Amniotic stem cell (primary cell): ENCODE results near the gene ABTB2.

Experiments used
- DNase-seq: peaks from one replicate; lab custom pipeline; 2025; lab: John Stamatoyannopoulos, UW

The ABTB2 gene

DNA sequence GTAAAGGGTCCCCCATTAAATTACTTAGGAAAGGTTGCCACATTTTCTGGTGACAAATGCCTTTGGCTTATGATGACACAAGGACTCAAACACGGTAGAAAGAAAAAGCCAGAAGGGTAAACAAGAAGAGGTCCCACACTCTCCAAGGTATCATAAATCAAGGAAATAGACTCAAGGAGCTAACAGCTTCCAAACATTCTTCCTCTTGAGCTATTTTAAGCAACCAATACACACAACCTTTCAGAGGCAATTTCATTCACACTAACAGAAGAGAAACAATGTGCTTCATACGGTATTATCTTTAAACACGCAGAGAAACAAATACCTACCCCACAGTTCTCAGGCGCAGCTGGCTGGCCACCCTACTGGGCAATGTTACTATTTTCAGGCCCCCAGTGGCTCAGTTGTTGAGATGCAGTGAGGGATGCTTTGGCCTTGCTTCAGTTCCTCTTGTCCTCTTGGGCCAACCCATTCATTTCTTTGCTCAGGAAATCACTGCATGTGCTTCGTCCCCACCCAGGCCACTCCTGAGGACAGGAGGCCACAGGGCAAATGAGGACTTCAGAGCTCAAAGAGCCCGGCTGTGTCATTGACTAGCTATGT, 15.8 kb downstream of the ABTB2 start:
- no peak for DNase-seq

DNA sequence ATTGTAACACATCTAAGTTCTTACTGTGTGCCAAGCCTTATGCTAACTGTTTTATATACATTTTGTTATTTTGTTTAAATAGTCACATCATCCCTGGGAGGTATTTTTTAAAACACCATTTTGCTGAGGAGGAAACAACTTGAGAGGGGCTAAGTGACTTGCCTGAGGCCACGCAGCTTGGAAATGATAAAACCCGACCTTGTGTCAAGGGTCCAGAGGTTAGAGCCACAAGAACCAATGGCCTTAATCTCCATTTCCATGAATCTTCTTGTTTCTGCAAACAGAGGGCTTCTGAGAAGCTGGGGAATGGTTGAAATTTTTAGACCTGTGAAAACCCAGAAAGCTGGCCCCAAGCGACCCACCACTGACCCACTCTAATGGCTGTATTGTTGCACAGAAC, 16.7 kb downstream of the ABTB2 start:
- no peak for DNase-seq

DNA sequence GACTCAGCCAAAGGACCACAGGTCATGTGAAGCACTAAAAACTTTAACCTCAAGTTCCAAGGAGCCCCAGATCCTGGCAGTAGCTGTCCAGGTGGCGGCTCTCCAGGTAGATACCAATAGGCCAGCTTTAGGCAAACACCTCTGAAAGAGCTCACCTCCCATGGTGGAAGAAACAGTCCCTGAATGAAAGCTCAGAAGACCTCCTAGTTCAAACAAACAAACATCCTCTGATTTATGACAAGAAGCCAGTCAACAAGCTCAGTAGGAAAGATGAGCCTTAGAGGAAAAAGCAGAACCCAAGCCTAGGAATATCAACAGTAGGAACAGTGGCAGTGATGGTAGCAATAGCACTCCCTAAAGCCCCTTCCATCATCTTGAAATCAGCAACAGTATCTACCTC, 17.2 kb downstream of the ABTB2 start:
- DNase-seq, result no peak

GRCh38 chr11:34339149-34340064, 18.4 kb downstream of the ABTB2 start:
- DNase-seq, result no peak

DNA sequence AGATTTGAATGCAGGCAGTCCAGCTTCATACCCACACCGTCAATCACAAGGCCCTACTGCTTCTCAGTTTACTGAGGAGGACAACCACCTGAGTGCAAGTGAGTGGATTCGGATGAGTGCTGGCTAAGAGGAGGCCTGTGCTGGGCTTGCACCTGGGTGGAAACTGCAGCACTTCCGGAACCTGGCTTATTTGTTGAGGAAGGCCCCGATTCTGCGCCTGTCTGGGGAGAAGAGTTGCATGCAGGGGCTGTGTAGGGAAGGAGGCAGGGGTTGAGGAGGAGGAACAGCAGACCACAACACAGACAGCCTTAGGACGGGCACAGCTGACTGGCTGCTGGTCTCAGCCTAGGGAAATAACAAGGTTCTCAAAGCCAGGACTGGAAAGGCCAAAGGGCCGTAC, 20.8 kb downstream of the ABTB2 start:
- no peak for DNase-seq

DNA sequence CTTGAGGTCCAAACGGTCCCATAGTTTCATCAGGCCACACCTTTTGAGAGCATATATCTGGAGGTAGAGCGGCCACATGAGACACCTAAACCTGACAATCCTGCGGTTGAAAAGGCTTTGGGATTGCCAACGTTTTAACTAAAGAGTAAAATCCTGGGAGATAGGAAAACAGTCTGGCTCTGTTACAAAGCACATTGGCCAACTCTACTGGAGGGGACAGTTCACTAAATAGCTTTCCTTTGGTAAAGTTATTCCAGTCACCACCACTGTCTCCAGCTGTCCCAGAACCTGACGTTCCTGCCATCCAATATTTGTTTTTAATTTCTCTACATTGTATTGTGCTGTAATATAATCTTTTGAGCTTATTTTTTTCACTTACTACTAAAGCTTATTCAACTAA, 22.0 kb downstream of the ABTB2 start:
- DNase-seq, result no peak

- DNase-seq, result no peak
Measured at GRCh38 chr11:34335331-34335730, 22.5 kb downstream of the ABTB2 start.

GRCh38 chr11:34333787-34334186, 24.0 kb downstream of the ABTB2 start:
- no peak for DNase-seq

DNA sequence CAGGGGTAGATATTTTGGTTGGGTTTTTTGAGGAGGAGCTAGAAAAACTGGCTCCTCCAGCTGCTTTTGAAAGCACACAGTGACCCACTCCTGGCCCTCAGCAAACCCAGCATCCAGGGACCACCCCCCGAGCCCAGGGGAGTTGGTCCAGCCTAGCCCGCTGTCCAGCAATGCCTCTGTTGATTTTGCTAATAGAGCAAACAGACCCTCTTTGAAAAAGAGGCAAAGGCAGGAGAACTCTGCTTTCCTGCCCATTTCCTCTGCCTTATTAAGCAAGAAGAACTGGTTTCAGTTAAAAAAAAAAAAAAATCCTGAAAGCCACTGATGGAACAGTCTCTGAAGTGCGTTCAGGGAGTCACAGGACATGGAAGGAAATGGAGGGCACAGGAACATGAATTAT, 25.3 kb downstream of the ABTB2 start:
- no peak for DNase-seq

DNA sequence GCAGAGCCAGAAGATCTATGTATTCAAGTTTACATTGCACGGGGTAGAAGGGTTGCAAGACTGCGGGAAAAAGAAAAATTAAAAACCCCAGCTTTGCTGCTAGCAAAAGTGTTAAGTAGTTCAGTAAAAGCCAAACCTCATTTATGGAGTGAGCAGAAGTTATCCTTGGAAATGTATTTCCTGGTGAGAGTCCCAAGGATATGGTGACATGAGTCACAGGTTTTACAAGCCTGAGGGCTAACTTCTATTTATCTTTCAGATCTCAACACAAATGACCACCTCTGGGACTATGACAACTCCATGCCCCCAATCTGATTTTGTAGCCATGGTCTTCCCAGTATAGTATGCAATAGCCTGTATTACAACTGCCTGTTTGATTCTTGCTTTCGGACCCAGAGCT, 26.1 kb downstream of the ABTB2 start:
- DNase-seq, result no peak

GRCh38 chr11:34331329-34331728, 26.5 kb downstream of the ABTB2 start:
- no peak for DNase-seq

DNA sequence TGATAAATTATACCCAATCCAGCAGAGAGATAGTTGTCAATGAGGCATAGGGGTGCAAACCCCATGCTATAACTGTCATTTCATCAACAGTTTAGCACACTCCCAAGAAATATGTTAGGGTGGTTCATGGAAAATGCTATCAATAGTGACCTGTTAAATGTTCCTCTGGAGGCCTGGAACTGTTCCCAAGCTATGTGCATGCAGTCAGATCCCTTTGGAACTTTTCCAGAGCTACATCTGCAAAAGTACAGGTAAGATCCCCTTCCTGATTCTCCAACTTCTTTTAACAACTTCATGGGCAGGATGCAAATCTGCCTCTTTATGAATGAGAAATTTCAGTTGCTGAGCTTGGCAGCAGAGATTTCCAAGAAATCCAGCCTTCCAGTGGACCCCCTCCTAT, 27.2 kb downstream of the ABTB2 start:
- DNase-seq, result no peak

GRCh38 chr11:34329876-34330275, 27.9 kb downstream of the ABTB2 start:
- DNase-seq, result no peak

DNA sequence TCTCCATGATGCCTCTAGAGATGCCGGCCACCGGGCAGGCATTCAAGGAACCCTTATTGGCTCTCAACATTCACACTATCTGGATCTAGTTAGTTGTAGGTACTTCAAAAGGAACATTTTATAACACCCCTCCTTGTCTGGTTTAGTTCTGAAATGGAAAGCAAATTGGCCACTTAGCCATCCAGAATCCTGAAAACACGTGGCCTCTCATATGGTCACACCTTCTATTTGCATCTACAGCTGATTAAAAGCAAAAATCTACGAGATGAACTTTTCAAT, 29.2 kb downstream of the ABTB2 start:
- no peak for DNase-seq

DNA sequence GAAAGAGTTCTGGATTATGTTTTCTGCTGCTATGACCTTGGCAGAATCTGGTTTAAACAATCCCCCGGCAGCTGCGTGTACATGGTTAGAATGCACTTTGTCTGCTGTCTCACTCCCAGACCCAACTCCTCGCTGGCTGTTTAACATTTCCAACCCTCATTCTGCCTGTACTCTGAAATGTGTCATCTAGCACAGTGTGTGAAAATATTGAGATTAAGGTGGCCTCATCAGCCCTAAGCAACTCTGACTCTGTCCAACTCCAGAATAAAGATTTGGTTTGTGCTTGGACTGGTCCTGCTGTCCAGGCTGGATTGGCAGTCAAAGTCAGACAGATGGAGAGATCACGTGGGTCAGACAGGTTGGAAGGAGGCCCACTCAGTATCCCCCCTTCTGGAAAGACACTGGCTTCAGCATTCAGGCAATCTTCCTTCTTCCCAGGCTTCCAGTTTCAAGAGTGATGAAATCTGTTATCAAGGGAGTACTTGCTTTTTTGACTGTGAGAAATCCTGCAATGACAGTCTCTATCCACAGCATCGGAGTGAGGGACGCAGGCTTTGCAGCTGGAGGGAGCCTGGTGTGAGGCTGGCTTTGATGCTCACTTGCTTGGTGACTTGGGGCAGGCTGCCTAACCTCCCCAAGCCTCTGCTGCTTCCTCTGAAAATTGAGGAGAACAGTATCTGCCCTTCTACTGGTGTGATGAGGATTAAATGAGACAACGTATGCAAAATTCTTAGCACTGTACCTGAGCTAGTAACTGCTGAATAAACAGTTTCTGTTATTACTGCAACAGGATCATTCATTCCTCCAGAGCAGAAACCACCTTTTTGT, 29.8 kb downstream of the ABTB2 start:
- DNase-seq, result no peak

DNA sequence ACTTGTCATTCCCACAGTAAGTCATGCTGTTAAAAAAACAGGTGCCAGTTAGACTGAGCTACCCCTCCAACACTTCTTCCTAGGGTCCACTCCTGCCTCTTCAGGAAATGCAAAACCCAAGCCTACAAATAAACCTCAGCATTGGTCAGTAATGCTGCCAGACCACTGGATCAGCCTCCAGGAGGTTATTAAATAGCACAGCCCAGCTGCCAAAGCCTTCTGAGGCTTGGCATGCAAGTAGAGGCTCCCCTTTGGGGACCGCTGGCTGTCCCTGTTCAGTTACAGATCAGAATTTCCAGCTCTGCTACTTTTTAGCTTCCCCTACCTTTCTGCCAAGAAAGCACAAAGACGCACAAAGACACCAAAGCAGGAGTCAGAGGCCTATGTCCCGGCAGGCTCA, 33.3 kb downstream of the ABTB2 start:
- DNase-seq, result no peak

DNA sequence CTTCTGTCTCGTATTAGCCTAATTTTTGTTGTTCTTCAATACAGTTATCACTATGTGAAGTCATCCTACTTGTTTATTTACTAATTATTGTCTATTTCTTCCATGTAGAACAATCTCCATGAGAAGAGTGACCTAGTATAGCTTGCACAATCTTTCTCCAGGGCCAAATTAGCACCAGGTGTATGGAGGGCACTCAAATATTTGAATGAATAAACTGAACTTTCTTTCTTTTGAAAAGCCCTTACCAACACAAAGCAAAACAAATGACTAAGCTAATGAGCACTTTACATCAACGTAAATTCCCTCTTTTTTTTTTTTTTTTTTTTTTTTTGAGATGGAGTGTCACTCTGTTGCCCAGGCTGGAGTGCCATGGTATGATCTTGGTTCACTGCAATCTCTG, 34.2 kb downstream of the ABTB2 start:
- no peak for DNase-seq

GRCh38 chr11:34318111-34319037, 39.4 kb downstream of the ABTB2 start:
- DNase-seq, result no peak

DNA sequence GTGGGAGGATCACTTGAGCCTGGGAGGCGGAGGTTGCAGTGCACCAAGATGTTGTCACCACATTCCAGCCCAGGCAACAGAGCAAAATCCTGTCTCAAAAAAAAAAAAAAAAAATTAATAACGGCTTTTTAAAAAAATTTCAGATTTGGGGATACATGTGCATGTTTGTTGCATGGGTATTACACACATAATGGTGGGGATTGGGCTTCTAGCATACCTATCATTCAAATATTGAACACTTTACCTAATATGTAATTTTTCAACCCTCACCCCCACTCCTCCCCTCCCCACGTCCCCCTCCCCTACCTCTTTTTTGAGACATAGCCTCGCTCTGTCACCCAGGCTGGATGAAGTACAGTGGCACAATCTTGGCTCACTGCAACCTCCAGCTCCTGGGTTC, 40.1 kb downstream of the ABTB2 start:
- DNase-seq, result no peak

- no peak for DNase-seq
Measured at GRCh38 chr11:34317036-34317360, 40.8 kb downstream of the ABTB2 start.

GRCh38 chr11:34316347-34317035, 41.3 kb downstream of the ABTB2 start:
- DNase-seq, result no peak

GRCh38 chr11:34315394-34315793, 42.4 kb downstream of the ABTB2 start:
- no peak for DNase-seq
